Measurements from ENCODE around the gene MAPKAP1. TPM values are rescaled to one million over a fixed set of nuclear protein-coding genes. Genes with fewer than 3 reads are reported as not detected.
"Not testable (repeated sequence)": the region's sequence is repeated elsewhere in the genome, so short reads cannot be mapped to it uniquely, and the experiment has no call there.

The MAPKAP1 gene
- polyA plus RNA-seq, 1 donor (not counting 4 experiments of a cell fraction or from before 2014, with no cell fraction given) = 129 TPM

DNA sequence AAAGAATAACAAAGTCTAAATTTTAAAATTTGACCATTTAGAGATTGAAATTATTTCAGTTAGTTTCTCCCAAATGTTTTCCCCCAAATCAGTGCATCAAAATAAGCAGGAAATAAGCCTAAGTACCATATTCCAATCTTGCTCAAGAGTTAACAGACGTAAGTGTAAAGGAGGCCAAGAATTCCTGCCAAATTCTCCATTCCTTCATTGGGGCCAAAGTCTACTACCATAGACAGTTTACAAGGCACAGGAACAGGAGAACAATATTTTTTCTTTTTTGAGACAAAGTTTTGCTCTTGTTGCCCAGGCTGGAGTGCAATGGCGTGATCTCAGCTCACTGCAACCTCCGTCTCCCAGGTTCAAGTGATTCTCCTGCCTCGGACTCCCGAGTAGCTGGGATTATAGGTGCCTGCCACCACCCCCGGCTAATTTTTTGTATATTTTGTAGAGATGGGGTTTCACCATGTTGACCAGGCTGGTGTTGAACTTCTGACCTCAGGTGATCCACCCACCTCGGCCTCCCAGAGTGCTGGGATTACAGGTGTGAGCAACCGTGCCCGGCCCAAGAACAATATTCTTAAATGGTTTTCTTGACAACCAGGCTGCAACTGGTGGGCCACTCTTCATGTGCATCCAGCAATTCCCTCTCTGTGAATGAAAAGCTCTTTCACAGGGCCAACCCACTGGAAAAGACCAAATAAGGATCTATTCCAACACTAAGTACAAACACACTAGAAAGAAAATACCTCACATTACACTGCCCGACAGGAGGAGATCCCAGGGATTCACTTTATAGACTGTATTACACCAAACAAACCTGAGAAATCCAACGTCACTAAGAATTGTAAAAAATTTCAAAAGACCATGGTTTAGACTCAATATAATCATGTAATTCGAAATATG is 127.7 kb downstream of the MAPKAP1 start:
- Histone ChIP-seq H3K27me3 (ENCODE audit: control insufficient read depth, extremely low read depth, insufficient read depth, low read length) (no peaks in the 10 kb centered on the region), H3K27ac (ENCODE audit: control insufficient read depth, insufficient read depth, low read length) (no peak overlapping the region), H3K9me1 (ENCODE audit: control insufficient read depth, extremely low read depth, insufficient read depth, low read length) (no peaks in the 10 kb centered on the region), H3K4me3 (ENCODE audit: control insufficient read depth in 2 of 3, extremely low read depth in 1 of 3, insufficient read depth in 2 of 3, low read depth in 1 of 3, low read length in 3 of 3) (no peak overlapping the region), H3K9me3 (ENCODE audit: control insufficient read depth, low read depth, low read length) (no peaks in the 10 kb centered on the region), H3K4me2 (ENCODE audit: control insufficient read depth, extremely low read depth, insufficient read depth, low read depth, low read length) (no peak overlapping the region), H3K4me1 (ENCODE audit: control insufficient read depth, extremely low read depth, insufficient read depth, low read length) (no peaks in the 10 kb centered on the region), H4K20me1 (ENCODE audit: control insufficient read depth, extremely low read depth, insufficient read depth, low read length) (no peaks in the 10 kb centered on the region), H3K36me3 (ENCODE audit: control insufficient read depth in 2 of 2, extremely low read depth in 1 of 2, insufficient read depth in 2 of 2, low read length in 2 of 2) (peaks cover 4 to 5% of the 10 kb centered on the region in 2 experiments), H2AFZ (ENCODE audit: control insufficient read depth, low read length) (no peak overlapping the region), H3K9ac (ENCODE audit: control insufficient read depth, extremely low read depth, insufficient read depth, low read length) (no peak overlapping the region), H3K79me2 (ENCODE audit: control insufficient read depth, insufficient read depth, low read length) (peaks cover 14% of the 10 kb centered on the region)
- no peak for DNase-seq (ENCODE audit: low read depth, low spot score)
- TF ChIP-seq EZH2 (IDR thresholded peaks at IDR 0.05; ENCODE audit: low read length) = no peak
- TF ChIP-seq, protein P1, sequence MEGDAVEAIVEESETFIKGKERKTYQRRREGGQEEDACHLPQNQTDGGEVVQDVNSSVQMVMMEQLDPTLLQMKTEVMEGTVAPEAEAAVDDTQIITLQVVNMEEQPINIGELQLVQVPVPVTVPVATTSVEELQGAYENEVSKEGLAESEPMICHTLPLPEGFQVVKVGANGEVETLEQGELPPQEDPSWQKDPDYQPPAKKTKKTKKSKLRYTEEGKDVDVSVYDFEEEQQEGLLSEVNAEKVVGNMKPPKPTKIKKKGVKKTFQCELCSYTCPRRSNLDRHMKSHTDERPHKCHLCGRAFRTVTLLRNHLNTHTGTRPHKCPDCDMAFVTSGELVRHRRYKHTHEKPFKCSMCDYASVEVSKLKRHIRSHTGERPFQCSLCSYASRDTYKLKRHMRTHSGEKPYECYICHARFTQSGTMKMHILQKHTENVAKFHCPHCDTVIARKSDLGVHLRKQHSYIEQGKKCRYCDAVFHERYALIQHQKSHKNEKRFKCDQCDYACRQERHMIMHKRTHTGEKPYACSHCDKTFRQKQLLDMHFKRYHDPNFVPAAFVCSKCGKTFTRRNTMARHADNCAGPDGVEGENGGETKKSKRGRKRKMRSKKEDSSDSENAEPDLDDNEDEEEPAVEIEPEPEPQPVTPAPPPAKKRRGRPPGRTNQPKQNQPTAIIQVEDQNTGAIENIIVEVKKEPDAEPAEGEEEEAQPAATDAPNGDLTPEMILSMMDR (optimal IDR thresholded peaks at IDR 0.05 in 1 of 3, IDR thresholded peaks at IDR 0.05 in 1 of 3, conservative IDR thresholded peaks at IDR 0.05 in 1 of 3; ENCODE audit: extremely low read depth in 1 of 3, insufficient read depth in 2 of 3, low read length in 3 of 3) = no peak
- dilution Hi-C loops (cut with MboI; ENCODE audit: extremely low pct_ligation_motif_present, low sequenced_read_pairs) = no loop called here
- no peak for FAIRE-seq

DNA sequence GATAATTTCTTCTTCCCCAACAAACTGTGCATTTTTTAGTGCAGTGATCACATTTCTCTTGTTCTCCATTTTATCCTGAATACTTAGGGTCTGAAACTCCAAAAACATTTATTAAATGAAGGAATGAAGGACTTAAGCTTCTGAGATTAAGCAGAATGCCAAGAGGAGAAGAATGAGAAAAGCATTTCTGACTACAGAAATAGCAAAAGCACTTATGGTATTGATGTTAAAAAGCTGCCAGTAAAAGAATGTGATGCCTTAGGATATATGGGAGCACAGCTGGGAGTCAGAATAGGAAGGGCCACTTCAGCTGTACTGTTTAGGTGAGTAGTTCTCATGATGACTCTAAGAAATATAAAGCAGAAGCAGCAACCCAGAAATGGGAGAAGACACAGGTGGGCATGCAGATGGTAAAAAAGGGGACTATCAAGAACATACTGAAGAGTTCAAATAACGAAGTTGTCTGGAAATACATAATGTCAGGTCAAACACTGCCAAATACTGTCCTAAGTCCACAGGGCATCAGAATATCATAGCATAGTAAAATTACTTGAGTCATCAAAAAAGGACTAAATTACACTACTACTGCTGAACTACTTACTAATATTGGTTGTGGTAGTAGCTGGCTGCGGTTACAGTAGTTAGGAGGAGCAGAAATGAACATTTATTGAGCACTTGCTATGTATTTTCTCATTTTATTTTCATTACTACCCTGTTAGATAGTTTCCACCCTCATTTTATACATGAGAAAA is 132.7 kb downstream of the MAPKAP1 start:
- FAIRE-seq (no peak), DNase-seq (ENCODE audit: low read depth, low spot score) (no peak)
- Histone ChIP-seq H3K9ac (ENCODE audit: control insufficient read depth, extremely low read depth, insufficient read depth, low read length) (no peak overlapping the region), H3K4me2 (ENCODE audit: control insufficient read depth, extremely low read depth, insufficient read depth, low read depth, low read length) (no peak overlapping the region), H3K4me1 (ENCODE audit: control insufficient read depth, extremely low read depth, insufficient read depth, low read length) (no peaks in the 10 kb centered on the region), H4K20me1 (ENCODE audit: control insufficient read depth, extremely low read depth, insufficient read depth, low read length) (no peaks in the 10 kb centered on the region), H3K9me3 (ENCODE audit: control insufficient read depth, low read depth, low read length) (no peaks in the 10 kb centered on the region), H3K36me3 (ENCODE audit: control insufficient read depth in 2 of 2, extremely low read depth in 1 of 2, insufficient read depth in 2 of 2, low read length in 2 of 2) (peaks cover 0 to 3% of the 10 kb centered on the region in 2 experiments), H3K27me3 (ENCODE audit: control insufficient read depth, extremely low read depth, insufficient read depth, low read length) (no peaks in the 10 kb centered on the region), H3K27ac (ENCODE audit: control insufficient read depth, insufficient read depth, low read length) (no peak overlapping the region), H2AFZ (ENCODE audit: control insufficient read depth, low read length) (no peak overlapping the region), H3K4me3 (ENCODE audit: control insufficient read depth in 2 of 3, extremely low read depth in 1 of 3, insufficient read depth in 2 of 3, low read depth in 1 of 3, low read length in 3 of 3) (no peak overlapping the region), H3K79me2 (ENCODE audit: control insufficient read depth, insufficient read depth, low read length) (peaks cover 10% of the 10 kb centered on the region), H3K9me1 (ENCODE audit: control insufficient read depth, extremely low read depth, insufficient read depth, low read length) (no peaks in the 10 kb centered on the region)
- dilution Hi-C loops (cut with MboI; ENCODE audit: extremely low pct_ligation_motif_present, low sequenced_read_pairs) = no loop called here
- TF ChIP-seq EZH2 (IDR thresholded peaks at IDR 0.05; ENCODE audit: low read length) = no peak
- TF ChIP-seq, protein P1 (optimal IDR thresholded peaks at IDR 0.05 in 1 of 3, IDR thresholded peaks at IDR 0.05 in 1 of 3, conservative IDR thresholded peaks at IDR 0.05 in 1 of 3; ENCODE audit: extremely low read depth in 1 of 3, insufficient read depth in 2 of 3, low read length in 3 of 3) = no peak

DNA sequence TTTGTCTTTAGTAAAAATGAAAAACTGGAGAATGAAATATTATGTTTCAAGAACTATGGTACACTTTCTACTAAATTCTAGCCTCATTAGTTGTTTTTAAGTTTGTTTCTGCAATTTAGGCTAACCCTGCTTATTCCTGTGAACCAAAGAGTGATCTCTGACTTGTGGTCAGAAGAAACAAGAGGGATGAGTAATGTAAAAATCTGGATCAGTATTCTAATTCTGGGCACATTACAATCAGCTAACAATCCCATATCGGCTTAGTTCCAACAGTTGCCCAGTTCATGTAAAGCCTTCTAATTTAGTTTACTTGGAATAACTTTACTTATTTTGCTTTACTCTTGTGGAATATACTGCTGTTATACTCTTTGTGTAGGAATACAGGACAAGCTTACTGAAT is 134.5 kb downstream of the MAPKAP1 start:
- H3K9me3 ChIP-seq (ENCODE audit: control insufficient read depth, low read depth, low read length); H3K27me3 ChIP-seq (ENCODE audit: control insufficient read depth, extremely low read depth, insufficient read depth, low read length); H3K79me2 ChIP-seq (ENCODE audit: control insufficient read depth, insufficient read depth, low read length); H3K4me2 ChIP-seq (ENCODE audit: control insufficient read depth, extremely low read depth, insufficient read depth, low read depth, low read length); H3K27ac ChIP-seq (ENCODE audit: control insufficient read depth, insufficient read depth, low read length); H3K9me1 ChIP-seq (ENCODE audit: control insufficient read depth, extremely low read depth, insufficient read depth, low read length); H3K36me3 ChIP-seq (ENCODE audit: control insufficient read depth in 2 of 2, extremely low read depth in 1 of 2, insufficient read depth in 2 of 2, low read length in 2 of 2); DNase-seq (ENCODE audit: low read depth, low spot score); H4K20me1 ChIP-seq (ENCODE audit: control insufficient read depth, extremely low read depth, insufficient read depth, low read length); H3K9ac ChIP-seq (ENCODE audit: control insufficient read depth, extremely low read depth, insufficient read depth, low read length); H2AFZ ChIP-seq (ENCODE audit: control insufficient read depth, low read length); dilution Hi-C loops (cut with MboI; ENCODE audit: extremely low pct_ligation_motif_present, low sequenced_read_pairs); FAIRE-seq; H3K4me3 ChIP-seq (ENCODE audit: control insufficient read depth in 2 of 3, extremely low read depth in 1 of 3, insufficient read depth in 2 of 3, low read depth in 1 of 3, low read length in 3 of 3): not testable (repeated sequence)
- H3K4me1 ChIP-seq (ENCODE audit: control insufficient read depth, extremely low read depth, insufficient read depth, low read length) = peaks cover 15% of the 10 kb centered on the region

Measured in keratinocyte (primary cell).